ENCODE data around the gene IRGQ. TPM values are rescaled to one million over a fixed set of nuclear protein-coding genes. Genes with fewer than 3 reads are reported as not detected.
"Not testable (repeated sequence)": the region's sequence is repeated elsewhere in the genome, so short reads cannot be mapped to it uniquely, and the experiment has no call there.

The IRGQ gene
- total RNA-seq, 4 donors from 2014 or later, result 10.7 to 28.8 (median 18.5) TPM

DNA sequence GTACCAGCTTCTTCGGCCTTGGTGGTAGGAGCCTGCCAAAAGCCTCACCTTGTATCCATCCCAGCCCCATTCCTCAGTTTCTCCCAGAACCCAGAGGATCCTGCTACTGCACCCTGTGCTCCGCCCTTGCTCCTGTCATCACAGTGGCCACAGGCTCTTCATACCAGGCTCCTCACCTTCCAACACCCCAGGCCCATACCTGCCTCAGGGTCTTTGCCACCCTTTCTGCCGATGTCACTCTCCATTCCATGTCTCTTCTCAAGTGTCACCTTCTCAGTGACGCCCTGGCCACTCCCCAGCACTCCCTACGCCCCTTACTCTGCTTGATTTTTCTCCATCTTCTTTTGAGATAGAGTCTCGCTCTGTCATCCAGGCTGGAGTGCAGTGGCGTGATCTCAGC, 13.9 kb upstream of the IRGQ start:
- no peak overlapping the region for H3K27ac ChIP-seq
- no peak overlapping the region for H3K4me3 ChIP-seq
- H3K9me3 ChIP-seq, result no peaks in the 10 kb centered on the region
- TF ChIP-seq, protein P1, sequence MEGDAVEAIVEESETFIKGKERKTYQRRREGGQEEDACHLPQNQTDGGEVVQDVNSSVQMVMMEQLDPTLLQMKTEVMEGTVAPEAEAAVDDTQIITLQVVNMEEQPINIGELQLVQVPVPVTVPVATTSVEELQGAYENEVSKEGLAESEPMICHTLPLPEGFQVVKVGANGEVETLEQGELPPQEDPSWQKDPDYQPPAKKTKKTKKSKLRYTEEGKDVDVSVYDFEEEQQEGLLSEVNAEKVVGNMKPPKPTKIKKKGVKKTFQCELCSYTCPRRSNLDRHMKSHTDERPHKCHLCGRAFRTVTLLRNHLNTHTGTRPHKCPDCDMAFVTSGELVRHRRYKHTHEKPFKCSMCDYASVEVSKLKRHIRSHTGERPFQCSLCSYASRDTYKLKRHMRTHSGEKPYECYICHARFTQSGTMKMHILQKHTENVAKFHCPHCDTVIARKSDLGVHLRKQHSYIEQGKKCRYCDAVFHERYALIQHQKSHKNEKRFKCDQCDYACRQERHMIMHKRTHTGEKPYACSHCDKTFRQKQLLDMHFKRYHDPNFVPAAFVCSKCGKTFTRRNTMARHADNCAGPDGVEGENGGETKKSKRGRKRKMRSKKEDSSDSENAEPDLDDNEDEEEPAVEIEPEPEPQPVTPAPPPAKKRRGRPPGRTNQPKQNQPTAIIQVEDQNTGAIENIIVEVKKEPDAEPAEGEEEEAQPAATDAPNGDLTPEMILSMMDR (IDR thresholded peaks at IDR 0.05), result no peak
- no peak for TF ChIP-seq POLR2A (IDR thresholded peaks at IDR 0.05)
- H3K36me3 ChIP-seq, result peaks cover 0 to 33% (median 0%) of the 10 kb centered on the region in 3 donors
- H3K4me1 ChIP-seq, result no peaks in the 10 kb centered on the region
- no peaks in the 10 kb centered on the region for H3K27me3 ChIP-seq
- no peak for DNase-seq

DNA sequence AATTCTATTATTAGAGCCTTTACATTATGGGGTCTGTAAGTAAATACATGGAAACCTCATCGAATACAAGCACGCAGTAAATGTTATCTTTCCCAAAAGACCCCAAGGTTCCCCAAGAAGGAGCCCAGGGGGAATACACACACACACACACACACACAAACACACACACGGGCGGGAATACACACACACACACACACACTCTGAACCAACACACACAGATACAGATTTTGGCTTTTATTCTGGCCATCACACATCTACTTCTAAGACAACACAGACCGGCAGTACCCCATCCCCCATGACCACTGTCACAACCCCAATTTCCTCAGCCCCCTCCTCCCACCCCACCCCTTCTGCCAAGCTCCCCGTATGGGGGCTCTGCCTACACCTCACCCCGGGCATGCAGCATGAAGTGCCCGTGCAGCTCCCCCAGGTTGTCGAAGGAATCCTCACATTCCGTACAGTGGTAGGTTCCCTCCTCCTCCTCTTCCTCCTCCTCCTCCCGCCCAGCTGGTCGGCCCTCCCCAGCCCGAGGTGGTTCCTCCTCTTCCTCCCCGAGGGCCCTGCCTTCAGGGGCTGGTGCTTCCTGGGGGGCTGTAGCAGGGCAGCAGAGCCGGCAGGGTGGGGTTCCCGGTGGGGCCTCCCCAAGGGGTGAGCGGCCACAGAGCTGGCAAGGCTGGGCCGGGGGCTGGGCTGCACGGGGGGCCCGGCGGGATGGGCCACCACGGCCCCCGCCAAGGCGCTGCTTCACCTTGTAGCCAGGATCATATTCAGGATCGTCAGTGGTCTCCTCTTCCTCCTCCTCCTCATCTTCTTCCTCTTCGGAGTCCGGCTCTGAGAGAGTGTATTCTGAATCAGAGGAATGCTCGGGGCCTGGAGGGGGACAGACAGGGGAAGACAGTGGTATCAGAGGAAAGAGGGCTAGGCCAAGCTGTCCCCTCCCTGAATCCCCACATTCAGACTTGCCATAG, 11.6 kb upstream of the IRGQ start:
- Histone ChIP-seq H3K4me1 (no peaks in the 10 kb centered on the region), H3K36me3 (peaks cover 0 to 25% (median 0%) of the 10 kb centered on the region in 3 donors), H3K27ac (no peak overlapping the region), H3K4me3 (no peak overlapping the region), H3K9me3 (no peaks in the 10 kb centered on the region), H3K27me3 (no peaks in the 10 kb centered on the region)
- DNase-seq, result no peak
- TF ChIP-seq POLR2A (IDR thresholded peaks at IDR 0.05), result no peak
- TF ChIP-seq, protein P1 (IDR thresholded peaks at IDR 0.05), result no peak

DNA sequence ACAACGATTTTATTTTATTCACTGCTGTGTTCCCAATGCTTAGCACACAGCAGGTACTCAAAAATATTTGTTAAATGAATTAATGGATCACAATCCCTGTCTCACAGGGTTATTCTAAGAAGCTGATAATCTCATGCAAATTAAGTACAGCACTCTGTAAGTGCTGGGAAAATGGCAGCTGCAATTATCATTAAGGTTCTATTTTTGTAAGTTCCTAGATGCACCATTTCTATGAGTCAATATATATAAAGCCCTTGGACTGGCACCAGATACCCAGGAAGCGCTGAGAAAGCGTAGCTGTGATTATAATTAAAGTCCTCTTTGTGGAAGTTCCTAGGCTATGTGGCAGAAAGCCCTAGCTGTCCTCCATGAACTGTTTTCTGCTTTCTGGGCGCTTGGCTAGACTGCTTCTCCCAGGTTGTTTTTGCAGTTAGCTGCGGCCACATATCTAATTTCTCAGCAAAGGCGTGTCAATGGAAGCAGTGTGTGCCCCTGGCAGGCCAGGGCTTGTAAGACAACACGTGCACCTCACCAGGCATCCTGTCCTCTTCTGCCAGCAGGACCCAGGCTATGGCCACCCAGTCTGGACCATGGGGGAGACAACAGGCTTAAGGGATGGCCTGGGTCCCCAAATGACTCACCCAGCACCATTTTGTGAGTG, 10.8 kb upstream of the IRGQ start:
- Histone ChIP-seq H3K4me3 (no peak overlapping the region), H3K9me3 (no peaks in the 10 kb centered on the region), H3K36me3 (peaks cover 0 to 18% (median 0%) of the 10 kb centered on the region in 3 donors), H3K27me3 (no peaks in the 10 kb centered on the region), H3K27ac (no peak overlapping the region), H3K4me1 (no peaks in the 10 kb centered on the region)
- DNase-seq, result no peak
- no peak for TF ChIP-seq POLR2A (IDR thresholded peaks at IDR 0.05)
- TF ChIP-seq, protein P1 (IDR thresholded peaks at IDR 0.05), result no peak

DNA sequence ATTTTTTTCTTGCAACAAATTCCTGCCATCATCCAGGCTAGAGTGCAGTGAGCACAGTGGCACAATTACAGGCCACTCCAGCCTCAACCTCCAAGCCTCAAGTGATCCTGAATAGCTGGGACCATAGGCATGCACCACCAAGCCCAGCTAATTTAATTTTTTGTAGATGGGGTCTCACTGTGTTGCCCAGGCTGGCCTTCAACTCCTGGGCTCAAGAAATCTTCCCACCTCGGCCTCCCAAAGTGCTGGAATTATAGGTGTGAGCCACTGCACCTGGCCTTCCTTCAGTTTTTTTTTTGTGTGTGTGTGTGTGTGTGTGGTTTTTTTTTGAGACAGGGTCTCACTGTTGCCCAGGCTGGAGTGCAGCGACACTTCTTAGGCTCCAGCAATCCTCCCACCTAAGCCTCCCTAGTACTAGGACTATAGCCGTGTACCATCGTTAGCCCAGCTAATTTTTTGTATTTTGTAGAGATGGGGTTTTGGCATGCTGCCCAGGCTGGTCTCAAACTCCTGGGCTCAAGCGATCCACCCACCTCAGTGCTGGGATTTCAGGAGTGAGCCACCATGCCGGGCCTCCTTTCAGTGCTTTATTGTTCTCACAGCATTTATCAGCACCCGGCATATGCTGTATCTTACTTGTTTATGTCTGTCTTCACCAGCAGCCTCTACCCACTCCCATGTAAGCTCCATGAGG, 10.1 kb upstream of the IRGQ start:
- H3K27ac ChIP-seq, result no peak overlapping the region
- H3K9me3 ChIP-seq, result no peaks in the 10 kb centered on the region
- TF ChIP-seq, protein P1 (IDR thresholded peaks at IDR 0.05), result no peak
- TF ChIP-seq POLR2A (IDR thresholded peaks at IDR 0.05), result no peak
- H3K4me1 ChIP-seq, result no peaks in the 10 kb centered on the region
- no peak for DNase-seq
- H3K27me3 ChIP-seq, result no peaks in the 10 kb centered on the region
- H3K4me3 ChIP-seq, result no peak overlapping the region
- H3K36me3 ChIP-seq, result peaks cover 0 to 15% (median 0%) of the 10 kb centered on the region in 3 donors

DNA sequence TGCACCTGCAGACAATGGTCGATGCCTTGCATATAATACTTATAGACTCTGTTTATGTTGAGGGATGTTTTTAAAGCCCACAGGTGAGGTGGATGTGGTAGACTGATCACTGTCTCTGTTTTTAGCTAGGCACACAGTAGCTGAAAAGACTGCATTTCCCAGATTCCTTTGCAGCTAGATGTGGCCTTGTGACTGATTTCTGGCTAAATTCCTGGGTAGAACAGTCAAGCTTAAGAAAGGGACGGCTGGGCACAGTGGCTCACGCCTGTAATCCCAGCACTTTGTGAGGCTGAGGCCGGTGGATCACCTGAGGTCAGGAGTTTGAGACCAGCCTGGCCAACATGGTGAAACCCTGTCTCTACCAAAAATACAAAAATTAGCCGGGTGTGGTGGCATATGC, 4.4 kb upstream of the IRGQ start:
- H3K36me3 ChIP-seq, result peaks cover 0 to 28% (median 0%) of the 10 kb centered on the region in 3 donors
- H3K27ac ChIP-seq, DNase-seq, H3K4me3 ChIP-seq, H3K27me3 ChIP-seq, H3K9me3 ChIP-seq: not testable (repeated sequence)
- H3K4me1 ChIP-seq, result peaks cover 0 to 17% (median 12%) of the 10 kb centered on the region in 4 donors

Measured in Peyer's patch (tissue), 4 donors.